ENCODE data around the gene RAD51B. TPM values are rescaled to one million over a fixed set of nuclear protein-coding genes. Genes with fewer than 3 reads are reported as not detected.

RAD51B gene
- total and polyA plus RNA-seq, 3 donors from 2014 or later = 5.5 to 22.5 (median 19.1) TPM

- intact Hi-C loops (cut with DNase I; ENCODE audit: low total_unique reads) = no loop called here
- Histone ChIP-seq H3K4me1 (no peaks in the 10 kb centered on the region), H3K36me3 (ENCODE audit: low read depth, missing control alignments) (no peaks in the 10 kb centered on the region), H3K27me3 (no peaks in the 10 kb centered on the region), H3K9me3 (no peaks in the 10 kb centered on the region), H3K27ac (no peak overlapping the region), H3K4me3 (no peak overlapping the region)
- DNase-seq = no peak
- no peak for TF ChIP-seq POLR2A (IDR thresholded peaks at IDR 0.05)
- TF ChIP-seq, protein P1, sequence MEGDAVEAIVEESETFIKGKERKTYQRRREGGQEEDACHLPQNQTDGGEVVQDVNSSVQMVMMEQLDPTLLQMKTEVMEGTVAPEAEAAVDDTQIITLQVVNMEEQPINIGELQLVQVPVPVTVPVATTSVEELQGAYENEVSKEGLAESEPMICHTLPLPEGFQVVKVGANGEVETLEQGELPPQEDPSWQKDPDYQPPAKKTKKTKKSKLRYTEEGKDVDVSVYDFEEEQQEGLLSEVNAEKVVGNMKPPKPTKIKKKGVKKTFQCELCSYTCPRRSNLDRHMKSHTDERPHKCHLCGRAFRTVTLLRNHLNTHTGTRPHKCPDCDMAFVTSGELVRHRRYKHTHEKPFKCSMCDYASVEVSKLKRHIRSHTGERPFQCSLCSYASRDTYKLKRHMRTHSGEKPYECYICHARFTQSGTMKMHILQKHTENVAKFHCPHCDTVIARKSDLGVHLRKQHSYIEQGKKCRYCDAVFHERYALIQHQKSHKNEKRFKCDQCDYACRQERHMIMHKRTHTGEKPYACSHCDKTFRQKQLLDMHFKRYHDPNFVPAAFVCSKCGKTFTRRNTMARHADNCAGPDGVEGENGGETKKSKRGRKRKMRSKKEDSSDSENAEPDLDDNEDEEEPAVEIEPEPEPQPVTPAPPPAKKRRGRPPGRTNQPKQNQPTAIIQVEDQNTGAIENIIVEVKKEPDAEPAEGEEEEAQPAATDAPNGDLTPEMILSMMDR (IDR thresholded peaks at IDR 0.05) = no peak
- WGBS, 2 donors = 87 to 100% methylated on average over 1 of the region's 1 CpG
Measured at GRCh38 chr14:68157971-68158371, 338.4 kb downstream of the RAD51B start.

GRCh38 chr14:68158640-68159039 lies 339.1 kb downstream of the RAD51B start:
- DNase-seq = no peak
- Histone ChIP-seq H3K4me3 (no peak overlapping the region), H3K4me1 (no peaks in the 10 kb centered on the region), H3K36me3 (ENCODE audit: low read depth, missing control alignments) (no peaks in the 10 kb centered on the region), H3K27me3 (no peaks in the 10 kb centered on the region), H3K9me3 (no peaks in the 10 kb centered on the region), H3K27ac (no peak overlapping the region)
- intact Hi-C loops (cut with DNase I; ENCODE audit: low total_unique reads) = no loop called here
- no peak for TF ChIP-seq POLR2A (IDR thresholded peaks at IDR 0.05)
- TF ChIP-seq, protein P1 (IDR thresholded peaks at IDR 0.05) = no peak
- WGBS, 2 donors = 85 to 89% methylated on average over 4 of the region's 4 CpGs

GRCh38 chr14:68159701-68160633 lies 340.4 kb downstream of the RAD51B start:
- Histone ChIP-seq H3K9me3 (no peaks in the 10 kb centered on the region), H3K27ac (no peak overlapping the region), H3K4me1 (peaks cover 3% of the 10 kb centered on the region), H3K4me3 (no peak overlapping the region), H3K27me3 (no peaks in the 10 kb centered on the region), H3K36me3 (ENCODE audit: low read depth, missing control alignments) (no peaks in the 10 kb centered on the region)
- TF ChIP-seq, protein P1 (IDR thresholded peaks at IDR 0.05) = no peak
- no peak for TF ChIP-seq POLR2A (IDR thresholded peaks at IDR 0.05)
- no peak for DNase-seq
- intact Hi-C loops (cut with DNase I; ENCODE audit: low total_unique reads) = no loop called here
- 95 to 99% methylated on average over 5 of the region's 5 CpGs for WGBS, 2 donors

GRCh38 chr14:68160779-68161546 lies 341.4 kb downstream of the RAD51B start:
- Histone ChIP-seq H3K4me1 (peaks cover 7% of the 10 kb centered on the region), H3K27ac (no peak overlapping the region)

More at GRCh38 chr14:68160779-68161546, 341.4 kb downstream of the RAD51B start:
- no peaks in the 10 kb centered on the region for H3K36me3 ChIP-seq (ENCODE audit: low read depth, missing control alignments)
- H3K4me3 ChIP-seq = no peak overlapping the region
- intact Hi-C loops (cut with DNase I; ENCODE audit: low total_unique reads) = no loop called here
- no peaks in the 10 kb centered on the region for H3K9me3 ChIP-seq
- H3K27me3 ChIP-seq = no peaks in the 10 kb centered on the region
- no peak for DNase-seq
- WGBS, 2 donors = 88% methylated on average over 4 of the region's 4 CpGs
- TF ChIP-seq, protein P1 (IDR thresholded peaks at IDR 0.05) = no peak
- TF ChIP-seq POLR2A (IDR thresholded peaks at IDR 0.05) = no peak
